Keratinocyte (primary cell): ENCODE measurements around the gene TEX44.

Source experiments
- EZH2 ChIP-seq: IDR thresholded peaks from one replicate; pipeline ENCODE4 v1.6.1; 2012; ENCODE audit warnings: inconsistent platforms, mild to moderate bottlenecking, low read length, moderate library complexity
- TF ChIP-seq, protein P1 (sequence below), 3 experiments: IDR thresholded peaks in 1 of 3; conservative IDR thresholded peaks in 1 of 3; optimal IDR thresholded peaks in 1 of 3; 2 replicates in 2 of 3; 3 replicates in 1 of 3; pipeline versions ENCODE3 to v1.5.1; 2011; ENCODE audit warnings: low read length in 3 of 3, mild to moderate bottlenecking in 3 of 3, moderate library complexity in 2 of 3, control low read depth in 1 of 3, inconsistent platforms in 1 of 3; ENCODE audit not compliant: insufficient read depth in 2 of 3; ENCODE audit errors: extremely low read depth in 1 of 3

DNA sequence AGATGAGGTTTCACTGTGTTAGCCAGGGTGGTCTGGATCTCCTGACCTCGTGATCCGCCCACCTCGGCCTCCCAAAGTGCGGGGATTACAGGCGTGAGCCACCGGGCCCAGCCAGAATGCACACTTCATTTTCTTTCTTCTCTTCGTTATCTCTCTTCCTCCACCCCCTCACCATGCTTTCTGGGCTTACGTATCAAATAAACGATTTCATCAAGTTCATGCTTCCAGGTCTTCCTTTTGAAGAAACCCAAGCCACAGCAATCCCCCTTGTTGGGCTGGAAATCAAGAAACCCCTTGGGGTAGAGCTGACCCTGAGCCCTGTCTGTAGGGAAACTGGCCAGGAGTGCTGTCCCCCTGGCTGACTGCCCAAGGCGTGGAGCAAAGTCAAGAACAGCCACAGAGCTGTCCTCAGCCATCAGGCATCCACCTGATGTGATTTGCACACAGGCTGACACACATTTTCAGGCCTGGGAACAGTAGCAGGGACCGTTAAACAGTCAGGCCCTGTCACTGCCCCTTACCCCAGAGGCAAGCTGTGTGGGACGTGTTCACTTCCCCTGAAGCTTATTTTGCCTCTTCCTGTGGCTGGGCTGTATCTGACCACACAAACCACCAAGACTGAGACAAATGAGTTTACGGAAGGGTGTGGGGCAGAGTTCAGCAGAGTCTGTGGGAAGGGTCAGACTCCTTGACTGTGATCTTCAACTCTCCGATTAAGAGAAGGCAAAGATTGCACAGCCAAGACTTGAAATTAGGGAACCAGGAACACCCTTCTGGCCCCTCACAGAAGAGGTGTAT lies 47.4 kb upstream of the TEX44 start:
- TF ChIP-seq, protein P1, sequence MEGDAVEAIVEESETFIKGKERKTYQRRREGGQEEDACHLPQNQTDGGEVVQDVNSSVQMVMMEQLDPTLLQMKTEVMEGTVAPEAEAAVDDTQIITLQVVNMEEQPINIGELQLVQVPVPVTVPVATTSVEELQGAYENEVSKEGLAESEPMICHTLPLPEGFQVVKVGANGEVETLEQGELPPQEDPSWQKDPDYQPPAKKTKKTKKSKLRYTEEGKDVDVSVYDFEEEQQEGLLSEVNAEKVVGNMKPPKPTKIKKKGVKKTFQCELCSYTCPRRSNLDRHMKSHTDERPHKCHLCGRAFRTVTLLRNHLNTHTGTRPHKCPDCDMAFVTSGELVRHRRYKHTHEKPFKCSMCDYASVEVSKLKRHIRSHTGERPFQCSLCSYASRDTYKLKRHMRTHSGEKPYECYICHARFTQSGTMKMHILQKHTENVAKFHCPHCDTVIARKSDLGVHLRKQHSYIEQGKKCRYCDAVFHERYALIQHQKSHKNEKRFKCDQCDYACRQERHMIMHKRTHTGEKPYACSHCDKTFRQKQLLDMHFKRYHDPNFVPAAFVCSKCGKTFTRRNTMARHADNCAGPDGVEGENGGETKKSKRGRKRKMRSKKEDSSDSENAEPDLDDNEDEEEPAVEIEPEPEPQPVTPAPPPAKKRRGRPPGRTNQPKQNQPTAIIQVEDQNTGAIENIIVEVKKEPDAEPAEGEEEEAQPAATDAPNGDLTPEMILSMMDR (optimal IDR thresholded peaks at IDR 0.05 in 1 of 3, IDR thresholded peaks at IDR 0.05 in 1 of 3, conservative IDR thresholded peaks at IDR 0.05 in 1 of 3; ENCODE audit: extremely low read depth in 1 of 3, insufficient read depth in 2 of 3, low read length in 3 of 3), result no peak
- no peak for TF ChIP-seq EZH2
